GM12892 (cell line): ENCODE results near the gene ANKRD53.

Experiments used
- POLR2A ChIP-seq: IDR thresholded peaks from 2 replicates; pipeline ENCODE4 v1.6.1; 2011; ENCODE audit warnings: low read depth, low read length, control low read depth
- POLR2AphosphoS5 ChIP-seq: IDR thresholded peaks from 2 replicates; pipeline ENCODE4 v1.6.1; 2011; ENCODE audit warnings: low read depth, low read length, control low read depth

GRCh38 chr2:70966681-70967080 is 11.7 kb upstream of the ANKRD53 start:
- TF ChIP-seq POLR2A: no peak
- TF ChIP-seq POLR2AphosphoS5: no peak
